H1 (cell line): Measurements from ENCODE around the gene WDR89. TPM values are rescaled to one million over a fixed set of nuclear protein-coding genes. Genes with fewer than 3 reads are reported as not detected.

Experiments
- CTCF ChIA-PET: fragments of 300-600 bp; sonication (Branson Sonifier 250); formaldehyde crosslinking; loops from one replicate; lab custom pipeline; 2021; ENCODE audit not compliant: partially characterized antibody; lab: Charles Lee
- POLR2A ChIA-PET: fragments of 300-600 bp; sonication (Branson Sonifier 250); formaldehyde crosslinking; loops from one replicate; lab custom pipeline; 2021; ENCODE audit warnings: inconsistent platforms; ENCODE audit not compliant: partially characterized antibody; lab: Charles Lee
- DNase-seq, 2 experiments: peaks; one replicate each; pipeline versions ENCODE4 v3.0.0 to v3.0.0-alpha.2; 2010 to 2022; ENCODE audit warnings: low spot score in 2 of 2, low read depth in 1 of 2, mixed read lengths in 1 of 2
- FAIRE-seq: peaks from 2 replicates; lab custom pipeline; 2011; peaks lifted over from hg19 to GRCh38; lab: Jason Lieb, UNC
- H2AFZ ChIP-seq: 2 replicates; pipeline ENCODE4 v1.8.1; 2012; ENCODE audit warnings: low read length, inconsistent platforms
- H2AK5ac ChIP-seq: 2 replicates; pipeline ENCODE4 v1.6.1; 2013; ENCODE audit warnings: low read depth, low read length
- H2BK120ac ChIP-seq: replicated peaks from 2 replicates; pipeline ENCODE3; 2013; ENCODE audit warnings: low read depth, low read length, inconsistent platforms
- H2BK12ac ChIP-seq: 2 replicates; pipeline ENCODE4 v1.6.1; 2013; ENCODE audit warnings: low read depth, low read length
- H2BK15ac ChIP-seq: 2 replicates; pipeline ENCODE4 v1.6.1; 2013; ENCODE audit warnings: low read length
- H2BK20ac ChIP-seq: 2 replicates; pipeline ENCODE4 v1.6.1; 2013; ENCODE audit warnings: low read length
- H2BK5ac ChIP-seq: 2 replicates; pipeline ENCODE4 v1.6.1; 2013; ENCODE audit warnings: low read depth, low read length
- H3K14ac ChIP-seq: 2 replicates; pipeline ENCODE4 v1.6.1; 2013; ENCODE audit warnings: inconsistent platforms; ENCODE audit not compliant: insufficient read length
- H3K18ac ChIP-seq: 2 replicates; pipeline ENCODE4 v1.6.1; 2013; ENCODE audit warnings: low read length; ENCODE audit errors: extremely low read depth
- H3K23ac ChIP-seq: 2 replicates; pipeline ENCODE4 v1.6.1; 2013; ENCODE audit warnings: inconsistent platforms; ENCODE audit not compliant: insufficient read length
- H3K23me2 ChIP-seq: 2 replicates; pipeline ENCODE4 v1.6.1; 2013; ENCODE audit warnings: low read depth, low read length
- H3K27ac ChIP-seq: 2 replicates; pipeline ENCODE4 v1.6.1; 2011; ENCODE audit warnings: low read depth, low read length, inconsistent platforms
- H3K27me3 ChIP-seq, 4 experiments: replicated peaks in 1 of 4; 1 replicate in 1 of 4; 2 replicates in 3 of 4; pipeline versions ENCODE4 v1.6.1 to v1.8.1; 2011 to 2013; ENCODE audit warnings: low read length in 3 of 4, mild to moderate bottlenecking in 3 of 4, inconsistent platforms in 2 of 4, mixed read lengths in 2 of 4, moderate library complexity in 1 of 4; ENCODE audit not compliant: control insufficient read depth in 3 of 4, insufficient read depth in 3 of 4; ENCODE audit errors: extremely low read depth in 1 of 4
- H3K36me3 ChIP-seq, 4 experiments: 2 replicates each; pipeline versions ENCODE4 v1.6.1 to v1.8.1; 2011 to 2013; ENCODE audit warnings: mild to moderate bottlenecking in 4 of 4, low read length in 3 of 4, moderate library complexity in 2 of 4, control low read depth in 1 of 4, inconsistent platforms in 1 of 4; ENCODE audit not compliant: insufficient read depth in 4 of 4, control insufficient read depth in 2 of 4
- H3K4ac ChIP-seq: replicated peaks from 2 replicates; pipeline ENCODE3; 2013; ENCODE audit warnings: low read length, low read depth, mixed read lengths, inconsistent platforms; ENCODE audit not compliant: insufficient read length
- H3K4me1 ChIP-seq, 4 experiments: replicated peaks in 1 of 4; 1 replicate in 1 of 4; 2 replicates in 3 of 4; pipeline versions ENCODE4 v1.6.1 to v1.8.1; 2011 to 2013; ENCODE audit warnings: low read length in 3 of 4, inconsistent platforms in 2 of 4, mixed read lengths in 1 of 4; ENCODE audit not compliant: insufficient read depth in 4 of 4, control insufficient read depth in 3 of 4
- H3K4me2 ChIP-seq, 2 experiments: 2 replicates each; pipeline versions ENCODE4 v1.6.1 to v1.8.1; 2011 to 2013; ENCODE audit warnings: low read depth in 2 of 2, low read length in 2 of 2, control low read depth in 1 of 2, inconsistent platforms in 1 of 2, mild to moderate bottlenecking in 1 of 2; ENCODE audit not compliant: insufficient read depth in 1 of 2
- H3K4me3 ChIP-seq, 4 experiments: fragments of 200-600, 300-600 bp in 1 of 4; sonication (generic), shearing (Covaris generic), sonication (Bioruptor Twin) in 1 of 4; 2 replicates each; pipeline versions ENCODE4 v1.5.1 to v1.8.1; 2011 to 2016; ENCODE audit warnings: low read length in 4 of 4, low read depth in 3 of 4, control low read depth in 2 of 4, inconsistent platforms in 2 of 4, mild to moderate bottlenecking in 2 of 4, mixed read lengths in 1 of 4, moderate library complexity in 1 of 4; ENCODE audit not compliant: insufficient read depth in 2 of 4; ENCODE audit errors: extremely low read depth in 1 of 4
- H3K56ac ChIP-seq: replicated peaks from 2 replicates; pipeline ENCODE3; 2013; ENCODE audit warnings: low read depth, mild to moderate bottlenecking, mixed read lengths, low read length, inconsistent platforms; ENCODE audit not compliant: insufficient read length
- H3K79me1 ChIP-seq: 2 replicates; pipeline ENCODE4 v1.6.1; 2013; ENCODE audit warnings: low read depth, low read length, control low read depth
- H3K79me2 ChIP-seq, 2 experiments: 2 replicates each; pipeline versions ENCODE4 v1.6.1 to v1.8.1; 2012 to 2013; ENCODE audit warnings: low read length in 2 of 2, mild to moderate bottlenecking in 2 of 2, inconsistent platforms in 1 of 2; ENCODE audit not compliant: insufficient read depth in 2 of 2, control insufficient read depth in 1 of 2
- H3K9ac ChIP-seq, 4 experiments: replicated peaks in 1 of 4; 1 replicate in 1 of 4; 2 replicates in 3 of 4; pipeline versions ENCODE4 v1.6.1 to v1.8.1; 2011 to 2013; ENCODE audit warnings: low read depth in 3 of 4, low read length in 3 of 4, control low read depth in 2 of 4, mild to moderate bottlenecking in 2 of 4, moderate library complexity in 2 of 4, inconsistent platforms in 1 of 4; ENCODE audit errors: extremely low read depth in 1 of 4
- H3K9me3 ChIP-seq, 2 experiments: 2 replicates each; pipeline versions ENCODE4 v1.6.1 to v1.8.1; 2012 to 2013; ENCODE audit warnings: mild to moderate bottlenecking in 2 of 2, moderate library complexity in 2 of 2, control low read depth in 1 of 2, inconsistent platforms in 1 of 2, low read depth in 1 of 2, low read length in 1 of 2, mixed read lengths in 1 of 2; ENCODE audit not compliant: insufficient read depth in 2 of 2
- H4K20me1 ChIP-seq, 2 experiments: replicated peaks in 1 of 2; 2 replicates each; pipeline versions ENCODE3 to v1.8.1; 2011 to 2013; ENCODE audit warnings: inconsistent platforms in 2 of 2, low read length in 2 of 2, mild to moderate bottlenecking in 1 of 2; ENCODE audit not compliant: insufficient read depth in 2 of 2, control insufficient read depth in 1 of 2
- H4K5ac ChIP-seq: 2 replicates; pipeline ENCODE4 v1.6.1; 2013; ENCODE audit warnings: low read length, low read depth, mixed read lengths, inconsistent platforms; ENCODE audit not compliant: insufficient read length
- H4K8ac ChIP-seq: 2 replicates; pipeline ENCODE4 v1.8.0; 2013; ENCODE audit warnings: mild to moderate bottlenecking, moderate library complexity, low read length, inconsistent platforms; ENCODE audit not compliant: insufficient read depth; ENCODE audit errors: extremely low read depth
- H4K91ac ChIP-seq: replicated peaks from 2 replicates; pipeline ENCODE3; 2013; ENCODE audit warnings: low read length, mixed read lengths, inconsistent platforms; ENCODE audit not compliant: insufficient read length
- BACH1 ChIP-seq: IDR thresholded peaks from 2 replicates; pipeline ENCODE4 v1.6.1; 2012; ENCODE audit warnings: low read length, improper control_type of control experiment
- FOSL1 ChIP-seq: IDR thresholded peaks from 2 replicates; pipeline ENCODE4 v1.6.1; 2011; ENCODE audit warnings: mild to moderate bottlenecking, low read depth, low read length, moderate library complexity; ENCODE audit not compliant: insufficient read depth
- HDAC2 ChIP-seq, 2 experiments: fragments of 300-600 bp in 1 of 2; sonication (generic) in 1 of 2; IDR thresholded peaks; 2 replicates each; pipeline ENCODE4 v1.6.1; 2011 to 2012; ENCODE audit warnings: low read depth in 2 of 2, low read length in 2 of 2, mild to moderate bottlenecking in 2 of 2, moderate library complexity in 2 of 2, borderline replicate concordance in 1 of 2, inconsistent platforms in 1 of 2
- JUND ChIP-seq: IDR thresholded peaks from 2 replicates; pipeline ENCODE4 v1.6.1; 2011; ENCODE audit warnings: mild to moderate bottlenecking, improper control_type of control experiment, low read length
- MAX ChIP-seq: IDR thresholded peaks from 2 replicates; pipeline ENCODE4 v1.6.1; 2012; ENCODE audit warnings: inconsistent platforms
- SIX5 ChIP-seq: IDR thresholded peaks from 2 replicates; pipeline ENCODE4 v1.6.1; 2011; ENCODE audit warnings: mild to moderate bottlenecking, low read depth, low read length
- SP1 ChIP-seq: IDR thresholded peaks from 2 replicates; pipeline ENCODE4 v1.6.1; 2011; ENCODE audit warnings: low read depth, low read length
- USF2 ChIP-seq: IDR thresholded peaks from 2 replicates; pipeline ENCODE4 v1.6.1; 2011; ENCODE audit warnings: low read length, improper control_type of control experiment
- WGBS, 2 experiments: shearing (Covaris generic) in 1 of 2; methylation state at CpG; one replicate each; pipeline versions ENCODE4 v1.1.6 to v1.1.7; 2013 to 2015; ENCODE audit warnings: low lambda C conversion rate in 2 of 2, mixed read lengths in 2 of 2, inconsistent platforms in 1 of 2, low coverage in 1 of 2, missing lambda C conversion rate in 1 of 2; ENCODE audit not compliant: insufficient replicate concordance in 2 of 2, insufficient coverage in 1 of 2, insufficient read length in 1 of 2; ENCODE audit errors: extremely low coverage in 1 of 2, missing lambda C conversion rate in 1 of 2; 5-methylcytosine and 5-hydroxymethylcytosine counted together
- polyA plus RNA-seq, 7 experiments: library from polyadenylated mRNA; depleted of rRNA in 3 of 7; stranded (reverse) in 5 of 7; unstranded in 2 of 7; fragments of >200 nt in 5 of 7; fragments of 200-250 nt in 2 of 7; gene quantifications; 1 replicate in 5 of 7; 2 replicates in 1 of 7; 4 replicates in 1 of 7; pipeline versions ENCODE4 v1.2.1 to v1.2.3, GENCODE V29; 2011 to 2013; ENCODE audit warnings: missing spikeins in 2 of 7, mixed read lengths in 2 of 7
- total RNA-seq: library from RNA; stranded (reverse); fragmentation: NEBNext Ultra II Directional; extraction: Animal tissue kit (Norgen Biotek cat#: 25700); gene quantifications from 2 replicates; pipeline ENCODE4 v1.2.1, GENCODE V29; 2021

The WDR89 gene
- total and polyA plus RNA-seq, 2 of the 8 experiments (the other 6 are each of a cell fraction or from before 2014, with no cell fraction given): 8.3 to 32.9 TPM

- Histone ChIP-seq H3K4ac (no peak overlapping the region), H4K20me1 (peaks cover 0 to 3% of the 10 kb centered on the region in 2 experiments), H3K36me3 (peaks cover 0 to 13% (median 5%) of the 10 kb centered on the region in 4 experiments; a peak in 7 of 8 replicates), H3K14ac (no peak overlapping the region), H4K8ac (no peak overlapping the region), H3K4me1 (no peaks in the 10 kb centered on the region), H3K9ac (no peak overlapping the region), H2BK120ac (no peak overlapping the region), H2BK20ac (no peak overlapping the region), H3K4me2 (no peak overlapping the region), H2AK5ac (no peak overlapping the region), H3K27me3 (no peaks in the 10 kb centered on the region), H3K56ac (no peak overlapping the region), H2BK15ac (no peak overlapping the region), H3K79me1 (no peaks in the 10 kb centered on the region; the same call in 1 of the 2 replicates), H3K4me3 (no peak overlapping the region), H3K79me2 (peaks cover 0 to 8% of the 10 kb centered on the region in 2 experiments; a peak in 2 of 4 replicates), H3K18ac (no peak overlapping the region), H2BK12ac (no peak overlapping the region), H4K5ac (no peak overlapping the region), H3K23ac (no peak overlapping the region), H3K9me3 (no peaks in the 10 kb centered on the region), H2AFZ (no peak overlapping the region), H4K91ac (no peak overlapping the region), H3K23me2 (no peaks in the 10 kb centered on the region), H3K27ac (no peak overlapping the region), H2BK5ac (no peak overlapping the region)
- 87% methylated on average over 5 of the region's 5 CpGs; no CpG with 5 or more reads in 1 of the 2 experiments for WGBS, 2 experiments
- TF ChIP-seq FOSL1 (no peak), BACH1 (no peak), JUND (no peak), USF2 (no peak), SIX5 (no peak), HDAC2 (IDR thresholded peaks at IDR 0.05; ENCODE audit: borderline replicate concordance in 1 of 2, low read depth in 2 of 2, low read length in 2 of 2) (no peak), SP1 (no peak), MAX (no peak)
- CTCF ChIA-PET: no interaction called here
- FAIRE-seq (no peak), DNase-seq (no peak)
- POLR2A ChIA-PET: interaction anchor here (1.8 kb wide), 1 partner anchor 9 kb away, joined by 6 read pairs; no protein-coding TSS in a partner anchor
Observed at GRCh38 chr14:63603749-63604277, 37.9 kb downstream of the WDR89 start.
